ENCODE data around the gene EYA2. TPM values are rescaled to one million over a fixed set of nuclear protein-coding genes. Genes with fewer than 3 reads are reported as not detected.

Gene EYA2
- total RNA-seq, 1 donor from 2014 or later, result not detected

DNA sequence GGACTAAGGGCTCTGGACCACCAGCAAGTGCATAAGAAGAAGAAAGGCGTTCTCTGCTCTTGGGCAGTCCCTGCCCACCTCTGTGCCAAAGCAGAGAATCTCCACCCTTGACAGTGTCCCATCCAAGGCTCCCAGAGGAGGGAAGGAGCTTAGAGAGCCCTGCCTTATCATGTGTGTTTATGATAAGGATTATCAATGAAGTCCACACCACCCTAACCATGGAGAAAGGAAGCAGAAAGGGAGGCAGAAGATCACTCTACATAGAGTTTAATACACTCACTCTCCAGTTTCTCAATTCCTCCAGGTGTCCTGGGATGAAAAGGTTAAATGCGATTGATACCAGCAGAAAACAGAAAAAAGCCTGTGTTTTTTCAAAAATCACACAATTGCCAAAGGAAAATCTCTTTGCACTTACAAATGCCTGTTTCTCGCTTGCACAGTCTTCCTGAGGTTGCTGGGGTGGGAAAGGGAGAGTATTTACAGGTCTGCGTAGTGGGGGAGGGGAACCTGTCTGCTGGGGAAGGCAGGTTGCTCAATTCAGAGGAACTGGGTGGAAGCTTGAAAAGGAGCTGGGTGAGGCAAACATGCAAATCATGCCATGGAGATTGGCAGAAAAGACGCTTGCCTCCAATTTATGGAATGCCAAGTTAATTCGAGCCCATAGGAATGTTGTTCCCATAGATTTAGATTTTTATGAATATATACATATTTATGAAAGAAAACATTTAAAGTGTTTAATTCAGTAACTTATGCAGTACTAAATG is 104.0 kb downstream of the EYA2 start:
- DNase-seq (ENCODE audit: extremely low read depth, low read depth, low spot score), result no peak

DNA sequence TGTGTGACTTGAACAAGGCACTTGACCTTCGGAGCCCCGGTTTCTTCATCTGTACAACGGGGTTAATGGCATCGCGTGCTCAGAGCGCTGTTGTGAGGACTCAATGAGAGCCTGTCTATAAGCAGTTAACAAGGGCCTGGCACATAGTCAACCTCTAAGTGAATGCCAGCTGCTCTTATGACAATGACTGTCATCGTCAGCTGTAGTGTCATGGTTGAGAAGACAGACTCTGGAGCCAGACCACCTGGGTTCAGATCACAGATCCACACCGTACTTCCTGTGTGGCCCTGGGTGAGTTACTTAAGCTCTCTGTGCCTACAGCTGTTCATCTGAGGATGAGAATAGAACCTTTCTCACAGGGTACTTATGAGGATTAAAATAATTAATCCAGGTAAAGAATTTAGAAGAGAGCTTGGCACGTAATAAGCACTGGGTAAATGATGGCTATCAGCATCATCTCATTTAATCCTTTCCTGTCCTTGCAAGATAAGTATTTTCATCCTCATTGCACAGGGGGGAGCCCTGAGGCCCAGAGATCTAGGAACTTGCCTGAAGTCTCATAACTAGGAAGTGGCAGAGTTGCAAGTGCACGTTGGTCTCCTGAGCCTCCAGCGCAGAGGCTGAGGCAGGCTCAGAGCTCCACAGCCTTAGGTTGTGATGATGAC is 105.3 kb downstream of the EYA2 start:
- no peak for DNase-seq (ENCODE audit: extremely low read depth, low read depth, low spot score)

DNA sequence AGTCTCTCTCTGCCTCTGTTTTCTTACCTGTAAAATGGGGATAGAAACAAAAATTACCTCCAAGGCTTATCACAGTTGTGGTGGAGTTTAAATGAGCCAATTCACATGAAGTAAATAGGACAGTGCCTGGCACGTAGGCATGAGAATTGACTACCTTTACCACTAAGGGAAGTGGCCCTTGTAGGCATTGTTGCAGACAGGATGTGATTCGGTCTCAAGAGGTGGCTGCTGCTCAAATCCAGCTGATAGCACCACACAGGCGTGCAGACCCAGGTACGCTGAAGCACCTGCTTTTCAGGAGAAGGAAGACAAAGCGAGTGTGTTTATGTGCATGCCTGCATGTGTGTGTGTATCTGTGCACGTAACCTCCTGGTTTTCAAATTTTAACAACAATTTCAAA is 108.6 kb downstream of the EYA2 start:
- no peak for DNase-seq (ENCODE audit: extremely low read depth, low read depth, low spot score)

GRCh38 chr20:47004179-47004578 is 109.5 kb downstream of the EYA2 start:
- DNase-seq (ENCODE audit: extremely low read depth, low read depth, low spot score), result no peak

DNA sequence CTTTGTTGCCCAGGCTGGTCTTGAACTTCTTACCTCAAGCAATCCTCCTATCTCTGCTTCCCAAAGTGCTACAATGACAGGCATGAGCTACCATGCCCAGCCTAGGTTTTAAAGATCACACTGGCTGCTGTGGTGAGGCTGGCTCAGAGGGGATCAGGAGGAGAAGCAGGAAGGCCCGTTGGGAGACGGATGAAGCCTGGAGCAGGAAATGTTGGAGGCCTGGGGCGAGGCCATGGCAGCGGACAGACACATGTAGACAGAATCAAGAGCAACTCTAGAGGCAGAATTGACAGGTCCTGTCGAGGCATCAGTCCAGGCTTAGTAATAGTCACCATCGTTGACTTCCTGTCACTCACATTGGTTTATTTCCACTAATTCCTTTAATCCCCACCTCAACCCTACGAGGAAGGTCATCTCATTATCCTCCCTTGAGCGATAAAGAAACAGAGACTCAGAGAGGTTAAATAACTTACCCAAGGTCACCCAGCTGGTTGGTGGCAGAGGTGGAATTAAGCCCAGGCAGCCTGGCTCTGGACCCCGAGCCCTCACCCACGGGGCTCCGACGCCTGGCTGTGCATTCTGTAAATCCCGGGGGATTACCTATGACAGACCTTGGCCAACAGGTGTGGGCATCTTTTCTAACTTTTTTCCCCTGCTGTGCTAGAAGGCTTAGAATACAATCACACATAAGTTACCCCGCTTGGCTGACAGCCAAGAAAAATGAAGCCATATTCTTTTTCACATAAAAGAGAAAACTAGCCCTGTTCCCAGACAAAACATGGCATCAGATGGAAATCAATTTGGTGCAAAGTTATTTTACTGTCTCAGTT is 113.4 kb downstream of the EYA2 start:
- DNase-seq (ENCODE audit: extremely low read depth, low read depth, low spot score), result no peak

DNA sequence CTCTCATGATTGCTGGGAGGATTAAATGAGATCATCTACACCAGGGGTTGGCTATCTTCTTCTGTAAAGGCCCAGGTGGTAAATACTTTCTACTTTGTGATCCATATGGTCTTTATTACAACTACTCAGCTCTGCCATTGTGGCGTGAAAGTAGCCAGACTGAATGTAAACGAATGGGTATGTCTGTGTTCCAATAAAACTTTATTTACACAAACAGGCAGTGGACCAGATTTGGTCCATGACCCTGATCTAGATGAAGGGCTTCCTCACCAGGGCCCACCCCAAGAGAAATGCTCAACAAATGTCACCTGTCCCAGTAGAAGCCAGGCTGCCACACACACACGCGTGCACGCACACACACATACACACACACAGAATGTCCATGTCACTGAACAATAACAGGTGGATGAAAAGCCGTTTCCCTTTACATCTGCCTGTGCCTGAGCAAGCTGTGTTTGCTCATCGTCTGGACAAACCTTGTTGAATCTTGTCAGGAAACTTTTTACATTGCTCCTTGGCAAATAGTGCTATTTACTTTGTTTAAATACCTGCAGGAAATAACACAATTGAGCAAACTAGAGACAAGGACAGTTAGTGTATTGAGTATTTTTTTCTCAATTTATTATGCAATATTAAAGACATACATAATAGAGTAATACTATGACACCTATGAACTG is 114.3 kb downstream of the EYA2 start:
- no peak for DNase-seq (ENCODE audit: extremely low read depth, low read depth, low spot score)

DNA sequence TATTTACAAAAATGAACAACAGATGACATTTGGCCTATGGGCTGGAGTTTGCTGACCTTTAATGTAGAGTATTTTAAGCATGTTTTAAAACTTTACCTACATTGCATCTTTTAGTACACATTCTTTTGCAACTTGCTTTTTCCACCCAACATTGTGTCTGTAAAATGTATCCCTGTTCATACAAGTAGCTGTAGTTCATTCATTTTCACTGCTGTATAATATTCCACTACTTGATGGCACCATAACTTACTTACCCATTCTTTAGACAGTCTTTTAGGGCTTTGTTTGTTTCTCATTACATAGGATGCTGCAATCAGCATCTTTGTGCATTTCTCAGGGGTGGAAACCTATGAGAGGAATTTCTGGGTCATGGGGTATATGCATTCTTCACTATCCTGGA is 115.1 kb downstream of the EYA2 start:
- no peak for DNase-seq (ENCODE audit: extremely low read depth, low read depth, low spot score)

DNA sequence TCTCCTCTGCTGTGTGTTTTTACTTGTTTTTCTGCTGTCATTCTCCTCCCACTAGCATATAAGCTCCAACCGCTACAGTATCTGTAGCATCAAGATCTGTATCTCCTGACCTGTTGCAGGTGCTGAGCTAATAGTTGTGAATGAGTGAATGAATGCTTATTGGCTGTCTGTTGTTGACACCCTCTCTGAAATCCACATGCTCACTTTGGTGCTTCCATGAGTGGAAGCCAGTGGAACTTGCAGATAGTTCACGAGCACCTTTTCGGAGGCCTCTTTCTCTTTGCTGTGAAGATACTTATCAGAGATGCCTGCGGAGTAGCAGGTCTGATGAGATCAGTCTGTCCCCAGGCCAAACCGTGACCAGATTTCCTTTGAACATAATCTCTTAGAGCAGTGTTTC is 117.3 kb downstream of the EYA2 start:
- no peak for DNase-seq (ENCODE audit: extremely low read depth, low read depth, low spot score)

DNA sequence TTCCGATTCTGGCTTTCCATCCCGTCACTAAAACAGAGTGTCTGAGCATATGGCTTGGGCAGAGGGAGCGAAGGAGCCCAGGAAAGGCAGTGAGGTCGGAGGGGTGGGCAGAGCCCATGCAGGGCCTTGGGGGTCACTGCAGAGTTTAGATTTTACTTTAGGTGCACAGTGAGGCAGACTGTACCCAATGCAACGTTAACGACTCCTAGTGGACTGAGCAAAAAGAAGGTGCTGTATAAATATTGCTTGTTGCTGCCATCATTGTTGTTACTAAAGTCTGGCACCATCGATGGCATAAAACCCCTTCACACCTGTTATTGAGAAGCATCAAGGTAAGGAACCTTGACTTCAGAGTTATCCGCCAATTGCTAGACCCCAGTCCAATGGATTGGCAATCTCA is 119.0 kb downstream of the EYA2 start:
- no peak for DNase-seq (ENCODE audit: extremely low read depth, low read depth, low spot score)

DNA sequence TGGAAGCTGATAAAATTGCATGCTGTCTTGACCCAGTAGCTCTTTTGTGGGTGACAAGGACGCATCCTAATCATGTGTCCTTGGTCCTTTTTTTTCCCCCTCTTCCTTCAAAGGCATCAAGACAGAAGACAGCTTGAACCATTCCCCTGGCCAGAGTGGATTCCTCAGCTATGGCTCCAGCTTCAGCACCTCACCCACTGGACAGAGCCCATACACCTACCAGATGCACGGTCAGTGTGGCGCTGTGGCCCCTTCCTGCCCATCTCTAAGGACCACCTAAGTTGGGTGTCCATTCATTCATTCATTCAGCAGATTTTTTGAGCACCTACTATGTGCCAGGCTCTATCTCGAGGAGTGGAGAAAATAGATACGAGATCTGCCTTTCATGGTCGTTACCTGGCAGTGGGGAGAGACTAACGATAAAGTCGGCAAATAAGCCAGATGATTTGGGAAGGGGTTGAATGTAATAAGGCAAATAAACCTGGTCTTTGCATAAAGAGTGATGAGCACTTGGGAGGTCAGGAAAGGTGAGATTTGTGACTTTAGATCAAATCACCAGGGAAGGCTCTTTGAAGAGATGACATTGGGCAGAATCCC is 121.5 kb downstream of the EYA2 start:
- DNase-seq (ENCODE audit: extremely low read depth, low read depth, low spot score), result no peak

DNA sequence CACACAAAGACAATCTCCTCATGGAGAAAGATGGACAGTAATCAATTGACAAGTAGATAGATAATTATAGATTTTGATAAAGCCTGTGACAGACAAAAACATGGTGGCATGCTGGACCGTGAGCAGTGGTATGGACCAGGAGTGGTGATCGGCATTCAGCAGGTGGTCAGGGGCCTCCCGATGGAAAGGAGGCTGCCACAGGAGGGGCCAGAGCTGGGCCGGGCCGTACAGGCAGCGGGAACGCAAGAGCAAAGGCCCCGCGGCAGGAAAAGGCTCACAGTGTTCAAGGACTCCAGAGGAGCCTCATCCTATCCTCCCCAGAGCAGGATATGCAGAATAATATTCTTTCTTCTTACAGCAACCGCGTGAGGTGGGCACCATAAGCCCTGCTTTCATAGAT is 123.7 kb downstream of the EYA2 start:
- DNase-seq (ENCODE audit: extremely low read depth, low read depth, low spot score), result no peak

- DNase-seq (ENCODE audit: extremely low read depth, low read depth, low spot score), result no peak
Observed at GRCh38 chr20:47019121-47019824, 124.6 kb downstream of the EYA2 start.

DNA sequence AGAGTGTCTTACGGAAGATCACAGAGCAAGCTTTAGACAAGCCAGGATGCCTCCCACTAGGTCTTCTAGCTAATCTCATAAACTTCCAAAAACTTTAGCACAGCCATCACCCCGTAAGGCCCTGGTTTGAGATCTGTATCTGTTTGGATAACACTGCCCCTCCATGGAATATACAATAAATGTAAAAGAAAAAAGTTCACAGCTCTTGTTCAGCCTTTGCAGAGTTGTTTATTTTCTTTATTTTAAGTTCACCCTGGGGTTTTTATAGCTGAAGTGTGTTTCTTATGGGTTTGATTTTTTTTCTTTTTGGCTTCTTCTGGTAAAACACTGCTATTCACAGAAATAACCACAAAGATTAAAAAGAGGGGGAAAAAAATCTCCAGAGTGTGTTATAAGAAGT is 125.6 kb downstream of the EYA2 start:
- DNase-seq (ENCODE audit: extremely low read depth, low read depth, low spot score), result no peak

- no peak for DNase-seq (ENCODE audit: extremely low read depth, low read depth, low spot score)
Observed at GRCh38 chr20:47021850-47022249, 127.2 kb downstream of the EYA2 start.

- no peak for DNase-seq (ENCODE audit: extremely low read depth, low read depth, low spot score)
Observed at GRCh38 chr20:47024461-47024937, 129.9 kb downstream of the EYA2 start.

DNA sequence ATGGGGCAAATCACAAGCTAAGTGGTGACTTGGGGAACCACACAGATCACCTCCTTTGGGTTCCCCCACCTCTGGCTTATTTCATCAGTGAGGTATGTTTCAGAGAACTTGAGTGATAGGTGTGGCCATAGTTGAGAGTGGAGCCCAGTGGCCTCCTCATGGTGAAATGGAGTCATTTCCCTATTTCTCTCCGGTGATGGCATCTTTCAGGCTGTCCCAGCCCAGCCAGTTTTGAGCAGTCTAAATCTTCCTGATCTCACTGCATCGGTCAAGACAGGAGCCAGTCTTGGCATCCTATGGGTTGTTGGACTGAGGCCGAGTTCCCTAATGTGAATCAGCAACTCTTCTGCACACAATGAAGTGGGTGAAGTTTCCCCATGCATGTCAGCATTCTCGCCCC is 132.4 kb downstream of the EYA2 start:
- DNase-seq (ENCODE audit: extremely low read depth, low read depth, low spot score), result no peak

GRCh38 chr20:47027456-47027855 is 132.8 kb downstream of the EYA2 start:
- no peak for DNase-seq (ENCODE audit: extremely low read depth, low read depth, low spot score)

GRCh38 chr20:47028487-47028886 is 133.8 kb downstream of the EYA2 start:
- DNase-seq (ENCODE audit: extremely low read depth, low read depth, low spot score), result no peak

GRCh38 chr20:47029845-47030244 is 135.2 kb downstream of the EYA2 start:
- DNase-seq (ENCODE audit: extremely low read depth, low read depth, low spot score), result no peak

- no peak for DNase-seq (ENCODE audit: extremely low read depth, low read depth, low spot score)
Observed at GRCh38 chr20:47030271-47030810, 135.7 kb downstream of the EYA2 start.

Data from glomerular endothelial cell (primary cell).